Suppressor macrophage treated with lipopolysaccharide for 1 hour (primary cell): ENCODE measurements around the gene NKX2-2.
"Not testable (repeated sequence)": the region's sequence is repeated elsewhere in the genome, so short reads cannot be mapped to it uniquely, and the experiment has no call there.

Experiments used
- DNase-seq, 3 donors: peaks; one replicate each; pipeline ENCODE4 v3.0.0-alpha.2; 2020 to 2022

Gene NKX2-2

GRCh38 chr20:21508230-21509078 is 5.4 kb downstream of the NKX2-2 start:
- DNase-seq = no peak

- peak in 1 of 3 donors; percentile 29 for DNase-seq
Measured at GRCh38 chr20:21507400-21508229, 6.2 kb downstream of the NKX2-2 start.

GRCh38 chr20:21505810-21506530 is 7.9 kb downstream of the NKX2-2 start:
- peak; percentile 64 to 85 (median 81) for DNase-seq

GRCh38 chr20:21505161-21505809 is 8.6 kb downstream of the NKX2-2 start:
- DNase-seq = peak; percentile 62 to 82 (median 69)

GRCh38 chr20:21504323-21504722 is 9.5 kb downstream of the NKX2-2 start:
- no peak for DNase-seq

- DNase-seq = no peak
Measured at GRCh38 chr20:21503345-21503744, 10.5 kb downstream of the NKX2-2 start.

- no peak for DNase-seq
Measured at GRCh38 chr20:21501184-21501583, 12.7 kb downstream of the NKX2-2 start.

- no peak for DNase-seq
Measured at GRCh38 chr20:21500599-21500998, 13.3 kb downstream of the NKX2-2 start.

- DNase-seq = no peak
Measured at GRCh38 chr20:21499641-21500040, 14.2 kb downstream of the NKX2-2 start.

- no peak for DNase-seq
Measured at GRCh38 chr20:21498635-21499034, 15.2 kb downstream of the NKX2-2 start.

GRCh38 chr20:21498195-21498594 is 15.7 kb downstream of the NKX2-2 start:
- DNase-seq = no peak

- no peak for DNase-seq
Measured at GRCh38 chr20:21496452-21496851, 17.4 kb downstream of the NKX2-2 start.

- no peak for DNase-seq
Measured at GRCh38 chr20:21493049-21493448, 20.8 kb downstream of the NKX2-2 start.

GRCh38 chr20:21490105-21490504 is 23.8 kb downstream of the NKX2-2 start:
- no peak for DNase-seq

GRCh38 chr20:21480144-21480543 is 33.7 kb downstream of the NKX2-2 start:
- not testable (repeated sequence) for DNase-seq

GRCh38 chr20:21465799-21466198 is 48.1 kb downstream of the NKX2-2 start:
- DNase-seq = no peak

GRCh38 chr20:21464916-21465315 is 48.9 kb downstream of the NKX2-2 start:
- no peak for DNase-seq
